C4-2B (cell line): ENCODE results near the gene CETP.

Experiments
- ZFX ChIP-seq: fragments of 450-650 bp; IDR thresholded peaks from 2 replicates; pipeline ENCODE4 v1.6.1; 2017
- TF ChIP-seq, protein P1 (sequence below): fragments of 450-650 bp; conservative IDR thresholded peaks from 2 replicates; pipeline ENCODE4 v1.5.1; 2017; ENCODE audit warnings: mild to moderate bottlenecking

- TF ChIP-seq, protein P1, sequence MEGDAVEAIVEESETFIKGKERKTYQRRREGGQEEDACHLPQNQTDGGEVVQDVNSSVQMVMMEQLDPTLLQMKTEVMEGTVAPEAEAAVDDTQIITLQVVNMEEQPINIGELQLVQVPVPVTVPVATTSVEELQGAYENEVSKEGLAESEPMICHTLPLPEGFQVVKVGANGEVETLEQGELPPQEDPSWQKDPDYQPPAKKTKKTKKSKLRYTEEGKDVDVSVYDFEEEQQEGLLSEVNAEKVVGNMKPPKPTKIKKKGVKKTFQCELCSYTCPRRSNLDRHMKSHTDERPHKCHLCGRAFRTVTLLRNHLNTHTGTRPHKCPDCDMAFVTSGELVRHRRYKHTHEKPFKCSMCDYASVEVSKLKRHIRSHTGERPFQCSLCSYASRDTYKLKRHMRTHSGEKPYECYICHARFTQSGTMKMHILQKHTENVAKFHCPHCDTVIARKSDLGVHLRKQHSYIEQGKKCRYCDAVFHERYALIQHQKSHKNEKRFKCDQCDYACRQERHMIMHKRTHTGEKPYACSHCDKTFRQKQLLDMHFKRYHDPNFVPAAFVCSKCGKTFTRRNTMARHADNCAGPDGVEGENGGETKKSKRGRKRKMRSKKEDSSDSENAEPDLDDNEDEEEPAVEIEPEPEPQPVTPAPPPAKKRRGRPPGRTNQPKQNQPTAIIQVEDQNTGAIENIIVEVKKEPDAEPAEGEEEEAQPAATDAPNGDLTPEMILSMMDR, result no peak
- no peak for TF ChIP-seq ZFX
Measured at GRCh38 chr16:56938664-56939513, 22.9 kb upstream of the CETP start.
